Hematopoietic multipotent progenitor cell treated with erythropoietin and hydrocortisone succinate and interleukin-3 and kit ligand, for 8 days (in vitro differentiated cells): ENCODE measurements around the gene LRRC27.

ENCODE experiments used
- DNase-seq: peaks from one replicate; pipeline ENCODE4 v3.0.0-alpha.2; 2015

The LRRC27 gene

GRCh38 chr10:132418527-132419416 lies 86.8 kb downstream of the LRRC27 start:
- DNase-seq: no peak

- DNase-seq: no peak
Measured at GRCh38 chr10:132419538-132420468, 87.8 kb downstream of the LRRC27 start.

DNA sequence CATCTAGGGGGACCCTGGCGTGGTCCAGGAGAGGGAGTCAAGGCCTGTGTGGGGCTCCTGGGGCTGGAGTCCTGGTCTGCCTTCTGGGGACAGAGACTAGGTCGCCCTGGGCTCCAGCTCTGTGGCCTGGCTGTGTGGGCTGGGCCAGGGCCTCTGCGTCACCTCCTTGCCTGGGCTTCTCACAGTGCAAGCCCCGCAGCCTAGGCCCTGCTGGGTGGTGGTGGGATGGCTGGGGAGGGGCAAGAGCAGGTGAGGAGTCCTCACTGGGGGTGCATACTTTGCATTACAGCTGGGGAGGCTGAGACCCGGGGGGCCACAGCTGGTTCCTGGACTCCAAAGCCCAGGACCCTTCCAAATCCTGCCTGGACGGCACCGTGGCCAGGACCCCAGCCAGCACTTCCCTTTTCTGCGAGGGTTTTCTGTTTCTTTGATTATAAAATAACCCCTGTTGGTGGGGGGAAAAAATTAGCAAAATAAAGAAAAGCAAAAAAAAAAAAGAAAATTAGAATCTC lies 88.5 kb downstream of the LRRC27 start:
- no peak for DNase-seq

DNA sequence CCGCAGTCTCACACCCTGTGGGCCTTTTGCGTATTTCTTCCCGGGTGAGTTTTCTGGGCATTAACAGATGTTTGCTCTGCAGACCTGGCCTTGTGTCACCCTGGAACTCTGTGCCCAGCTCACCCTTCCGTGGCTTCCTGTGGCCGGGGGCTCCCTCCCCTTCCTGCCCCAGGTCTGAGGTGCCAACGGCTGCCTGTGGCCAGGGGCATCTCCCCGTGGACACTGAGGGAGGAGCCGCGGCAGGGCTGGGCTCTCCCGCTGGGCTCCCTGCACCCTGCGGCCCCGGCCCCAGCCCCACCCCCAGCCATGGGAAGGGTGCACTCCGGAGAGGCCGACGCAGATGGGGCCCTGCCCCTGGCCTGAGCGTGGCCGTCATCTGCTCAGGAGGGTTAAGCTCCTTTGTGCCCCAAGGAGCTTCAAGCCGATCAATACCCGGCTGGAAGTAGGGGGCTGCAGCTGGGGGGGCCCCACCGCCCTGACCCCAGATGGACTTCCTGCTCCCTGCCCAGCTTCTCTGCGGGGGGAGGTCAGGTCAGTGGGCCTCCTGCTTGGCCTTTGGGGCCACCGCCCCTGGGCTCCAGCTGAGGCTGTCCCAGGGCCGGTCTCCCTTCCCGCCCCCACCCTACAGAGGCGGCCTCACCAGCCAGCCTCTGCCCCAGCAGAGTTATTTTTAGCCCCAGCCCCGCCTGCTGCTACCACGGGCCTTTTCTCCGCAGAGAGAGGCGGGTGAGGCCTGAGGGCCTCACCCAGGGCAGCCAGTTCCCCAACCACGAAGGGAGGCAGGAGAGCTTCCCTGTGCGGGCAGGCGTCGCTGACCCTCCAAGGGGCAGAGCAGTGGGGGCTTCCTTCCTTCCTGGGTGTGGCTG lies 89.2 kb downstream of the LRRC27 start:
- DNase-seq: peak; percentile 58

- DNase-seq: no peak
Measured at GRCh38 chr10:132421847-132422751, 90.1 kb downstream of the LRRC27 start.

- peak; percentile 24 for DNase-seq
Measured at GRCh38 chr10:132422903-132423825, 91.2 kb downstream of the LRRC27 start.

GRCh38 chr10:132423966-132424861 lies 92.2 kb downstream of the LRRC27 start:
- DNase-seq: no peak

DNA sequence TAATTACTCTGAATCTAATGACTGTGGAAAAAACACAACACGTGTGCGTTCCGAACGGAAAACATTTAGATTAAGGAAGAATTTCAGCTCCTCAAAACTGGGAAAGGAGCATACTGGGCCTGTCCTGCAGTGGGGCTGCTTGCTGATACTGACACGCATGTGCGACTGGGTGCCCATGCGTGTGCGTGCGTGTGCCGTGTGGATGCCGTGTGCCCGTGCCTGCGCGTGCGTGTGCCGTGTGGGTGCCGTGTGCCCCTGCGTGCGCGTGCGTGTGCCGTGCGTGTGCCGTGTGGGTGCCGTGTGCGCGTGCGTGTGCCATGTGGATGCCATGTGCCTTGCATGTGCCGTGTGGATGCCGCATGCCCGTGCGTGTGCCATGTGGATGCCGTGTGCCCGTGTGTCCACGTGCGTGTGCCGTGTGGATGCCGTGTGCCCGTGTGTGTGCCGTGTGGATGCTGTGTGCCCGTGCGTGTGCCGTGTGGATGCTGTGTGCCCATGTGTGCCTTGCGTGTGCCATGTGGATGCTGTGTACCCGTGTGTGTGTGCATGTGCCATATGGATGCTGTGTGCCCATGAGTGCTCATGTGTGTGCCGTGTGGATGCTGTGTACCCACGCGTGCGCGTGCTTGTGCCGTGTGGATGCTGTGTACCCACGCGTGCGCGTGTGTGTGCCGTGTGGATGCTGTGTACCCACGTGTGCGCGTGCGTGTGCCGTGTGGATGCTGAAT lies 93.2 kb downstream of the LRRC27 start:
- no peak for DNase-seq

DNA sequence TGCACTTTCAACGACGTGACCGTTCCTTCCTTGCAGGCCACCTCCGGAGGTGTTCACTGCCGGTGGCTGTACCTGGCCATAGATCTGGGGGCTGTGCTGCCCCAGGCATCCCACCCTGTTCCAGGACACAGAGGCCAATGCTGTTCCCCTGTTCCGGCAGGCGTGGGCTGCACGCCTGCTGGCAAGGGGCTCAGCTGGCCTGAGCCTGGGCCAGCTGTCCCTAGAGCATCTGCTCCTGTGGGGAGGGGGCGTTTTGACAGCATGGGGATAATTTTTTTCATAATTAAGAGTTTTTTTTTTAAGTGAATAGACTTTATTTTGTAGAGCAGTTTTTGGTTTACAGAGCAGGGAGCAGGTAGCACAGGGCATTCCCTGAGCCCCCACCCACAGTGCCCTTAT lies 93.8 kb downstream of the LRRC27 start:
- no peak for DNase-seq

DNA sequence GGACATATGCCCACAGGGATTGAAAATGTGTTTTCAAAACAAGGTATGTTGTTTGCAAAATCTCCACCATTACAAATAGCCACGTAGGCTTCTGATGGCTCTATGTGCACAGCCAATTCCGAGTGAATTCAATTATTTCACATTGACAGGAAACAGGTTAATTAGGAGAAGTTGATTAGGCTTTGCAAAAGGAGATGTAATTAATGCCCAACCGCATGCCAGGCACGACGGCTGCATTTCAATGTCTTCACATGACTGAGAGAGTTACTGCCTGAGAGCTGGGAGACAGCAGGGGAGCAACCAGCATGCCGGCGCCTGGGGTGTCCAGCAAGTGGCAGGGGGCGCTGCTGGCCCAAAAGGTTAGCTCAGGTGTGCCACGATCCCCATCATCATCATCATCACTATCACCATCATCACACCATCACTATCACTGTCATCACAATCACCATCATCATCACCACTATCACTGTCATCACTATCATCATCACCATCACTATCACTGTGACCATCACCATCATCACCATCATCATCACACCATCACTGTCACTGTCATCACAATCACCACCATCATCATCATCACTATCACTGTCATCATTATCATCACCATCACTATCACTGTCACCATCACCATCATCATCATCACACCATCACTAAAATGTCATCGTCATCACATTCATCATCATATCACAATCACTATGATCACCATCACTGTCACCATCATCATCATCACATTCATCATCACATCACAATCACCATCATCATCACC lies 95.2 kb downstream of the LRRC27 start:
- no peak for DNase-seq

- no peak for DNase-seq
Measured at GRCh38 chr10:132427939-132428367, 96.0 kb downstream of the LRRC27 start.

DNA sequence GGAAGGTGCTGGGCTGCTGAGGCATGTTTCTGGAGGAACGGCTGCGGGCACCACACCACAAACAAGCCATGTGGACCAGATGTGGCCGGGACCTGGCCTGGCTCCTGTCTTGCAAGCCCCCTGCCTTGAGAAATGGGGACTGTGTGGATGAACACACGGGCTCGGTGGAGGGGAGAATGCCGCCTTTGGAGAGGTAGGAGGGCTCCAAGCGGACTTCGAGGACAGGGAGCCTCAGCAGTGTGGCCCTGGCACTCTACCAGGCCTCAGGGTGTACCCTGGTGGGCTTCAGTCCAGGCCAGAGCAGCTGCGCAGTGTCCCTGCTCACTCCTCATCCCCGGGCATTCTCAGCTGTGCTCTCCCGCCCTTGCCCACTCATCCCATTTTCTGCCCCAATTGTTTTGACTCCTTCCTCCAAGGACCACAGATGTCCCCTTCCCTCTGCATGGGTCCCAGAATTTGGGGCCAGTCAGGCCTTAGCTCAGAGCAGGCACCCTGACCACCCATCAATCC lies 96.5 kb downstream of the LRRC27 start:
- no peak for DNase-seq
